ENCODE measurements around the gene ASTN2. TPM values are rescaled to one million over a fixed set of nuclear protein-coding genes. Genes with fewer than 3 reads are reported as not detected.

ASTN2 gene
- total RNA-seq, 1 experiment from 2014 or later, result 4.8 TPM

DNA sequence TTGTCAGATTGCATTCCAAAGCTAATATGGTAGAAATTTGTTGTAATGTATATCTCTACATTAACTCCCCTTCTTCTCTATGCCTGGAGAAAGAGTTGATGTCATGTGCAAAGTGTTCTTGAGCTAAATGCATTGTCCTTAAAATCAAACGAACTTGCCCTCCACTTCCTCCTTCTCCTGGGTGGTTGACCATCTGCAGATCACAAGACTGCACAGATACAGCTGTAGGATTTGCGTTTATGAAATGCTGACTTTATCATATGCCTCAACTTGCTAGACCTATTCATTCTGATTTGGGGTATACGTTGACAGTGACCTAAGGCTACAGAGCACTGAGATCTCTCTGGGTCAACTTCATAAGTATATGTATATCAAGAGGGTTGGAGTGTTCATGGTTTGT, 719.4 kb downstream of the ASTN2 start:
- no peak overlapping the region for H3K9ac ChIP-seq (ENCODE audit: low read length)
- DNase-seq (ENCODE audit: low read depth, low spot score) (no peak), ATAC-seq (no peak)
- H3K4me1 ChIP-seq (ENCODE audit: control insufficient read depth in 1 of 2, insufficient read depth in 2 of 2, low read length in 2 of 2), result no peaks in the 10 kb centered on the region
- H3K4me3 ChIP-seq (replicated peaks in 1 of 2; ENCODE audit: low read depth in 1 of 2, low read length in 2 of 2), result no peak overlapping the region
- H3K4me2 ChIP-seq (ENCODE audit: low read length), result no peak overlapping the region
- peaks cover 62% of the 10 kb centered on the region for H3K79me2 ChIP-seq (ENCODE audit: insufficient read depth, low read length)
- 0 out of 2 replicates have a peak, but pooled peaks cover 6% of the 10 kb centered on the region for H4K20me1 ChIP-seq (ENCODE audit: insufficient read depth)
- no peaks in the 10 kb centered on the region for H3K9me2 ChIP-seq (ENCODE audit: insufficient read depth)
- intact Hi-C loops (cut with micrococcal nuclease), result no loop called here
- BruUV-seq (replicated peaks), result no TSS peak
- POLR2A ChIA-PET, result no interaction called here
- no peak for TF ChIP-seq ELF1 (IDR thresholded peaks at IDR 0.05; ENCODE audit: borderline replicate concordance, low read depth)
- TF ChIP-seq, protein P1, sequence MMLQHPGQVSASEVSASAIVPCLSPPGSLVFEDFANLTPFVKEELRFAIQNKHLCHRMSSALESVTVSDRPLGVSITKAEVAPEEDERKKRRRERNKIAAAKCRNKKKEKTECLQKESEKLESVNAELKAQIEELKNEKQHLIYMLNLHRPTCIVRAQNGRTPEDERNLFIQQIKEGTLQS (IDR thresholded peaks at IDR 0.05), result no peak
- no peak overlapping the region for H2AFZ ChIP-seq (ENCODE audit: low read depth, low read length, poor library complexity, severe bottlenecking)
- peaks cover 15 to 28% of the 10 kb centered on the region in 2 experiments; a peak in 3 of 4 replicates for H3K36me3 ChIP-seq (ENCODE audit: control insufficient read depth in 1 of 2, insufficient read depth in 2 of 2, low read length in 2 of 2)
- RAD21 ChIA-PET (ENCODE audit: low non-redundant PET in 1 of 2, low total read pairs in 2 of 2, uncharacterized antibody in 2 of 2, unreplicated experiment in 2 of 2), result no interaction called here
- H3K9me3 ChIP-seq (ENCODE audit: control insufficient read depth in 1 of 2, insufficient read depth in 1 of 2, low read depth in 1 of 2, low read length in 2 of 2), result no peaks in the 10 kb centered on the region
- H3K27ac ChIP-seq (ENCODE audit: low read depth, low read length), result no peak overlapping the region
- no peaks in the 10 kb centered on the region for H3K27me3 ChIP-seq (ENCODE audit: insufficient read depth, low read length)
- CTCF ChIA-PET, result no interaction called here

DNA sequence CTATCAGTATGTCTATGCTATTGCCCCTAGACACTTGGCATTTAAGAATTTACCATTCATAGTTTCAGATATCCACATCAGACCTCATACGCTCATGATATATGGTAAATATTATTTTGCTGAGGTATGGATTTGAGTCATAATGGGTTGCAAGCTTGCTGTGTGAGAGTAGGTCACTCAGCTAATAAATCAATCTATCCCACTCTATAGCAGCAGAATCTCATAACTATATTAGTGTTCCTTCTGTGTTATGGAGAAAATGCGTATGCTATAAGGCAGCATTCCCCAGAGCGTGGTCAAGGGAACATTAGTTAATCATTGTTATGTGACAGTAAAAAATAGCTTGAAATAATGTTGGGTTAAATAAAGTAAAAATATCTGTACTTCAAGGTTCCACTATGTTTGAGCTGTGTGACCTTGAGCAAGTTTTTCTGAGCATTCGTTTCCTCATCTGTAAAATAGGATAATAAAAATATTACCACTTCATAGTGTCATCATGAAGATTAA, 720.0 kb downstream of the ASTN2 start:
- no peaks in the 10 kb centered on the region for H3K9me2 ChIP-seq (ENCODE audit: insufficient read depth)
- H3K4me3 ChIP-seq (replicated peaks in 1 of 2; ENCODE audit: low read depth in 1 of 2, low read length in 2 of 2), result no peak overlapping the region
- no peaks in the 10 kb centered on the region for H3K4me1 ChIP-seq (ENCODE audit: control insufficient read depth in 1 of 2, insufficient read depth in 2 of 2, low read length in 2 of 2)
- intact Hi-C loops (cut with micrococcal nuclease), result no loop called here
- peaks cover 15 to 22% of the 10 kb centered on the region in 2 experiments; a peak in 3 of 4 replicates for H3K36me3 ChIP-seq (ENCODE audit: control insufficient read depth in 1 of 2, insufficient read depth in 2 of 2, low read length in 2 of 2)
- no peak overlapping the region for H2AFZ ChIP-seq (ENCODE audit: low read depth, low read length, poor library complexity, severe bottlenecking)
- no peaks in the 10 kb centered on the region for H3K27me3 ChIP-seq (ENCODE audit: insufficient read depth, low read length)
- no peak overlapping the region for H3K4me2 ChIP-seq (ENCODE audit: low read length)
- ATAC-seq, result no peak
- ChIA-PET RAD21 (ENCODE audit: low non-redundant PET in 1 of 2, low total read pairs in 2 of 2, uncharacterized antibody in 2 of 2, unreplicated experiment in 2 of 2) (no interaction called here), CTCF (no interaction called here), POLR2A (no interaction called here)
- no peak overlapping the region for H3K27ac ChIP-seq (ENCODE audit: low read depth, low read length)
- DNase-seq (ENCODE audit: low read depth, low spot score), result no peak
- H3K9me3 ChIP-seq (ENCODE audit: control insufficient read depth in 1 of 2, insufficient read depth in 1 of 2, low read depth in 1 of 2, low read length in 2 of 2), result no peaks in the 10 kb centered on the region
- no TSS peak for BruUV-seq (replicated peaks)
- H4K20me1 ChIP-seq (ENCODE audit: insufficient read depth), result 0 out of 2 replicates have a peak, but pooled peaks cover 6% of the 10 kb centered on the region
- TF ChIP-seq CBX3 (IDR thresholded peaks at IDR 0.05; ENCODE audit: low read depth) (no peak), SRF (IDR thresholded peaks at IDR 0.05; ENCODE audit: low read depth) (no peak), YY1 (IDR thresholded peaks at IDR 0.05; ENCODE audit: extremely low read depth, insufficient replicate concordance, low read depth, low read length) (no peak), RAD21 (IDR thresholded peaks at IDR 0.05; ENCODE audit: low read depth) (no peak), TCF7L2 (IDR thresholded peaks at IDR 0.05; ENCODE audit: borderline replicate concordance, extremely low read depth, insufficient read depth, insufficient read length) (no peak), POLR2A (IDR thresholded peaks at IDR 0.05; ENCODE audit: borderline replicate concordance, extremely low read depth, insufficient read depth, insufficient read length) (no peak), EZH2phosphoT487 (IDR thresholded peaks at IDR 0.05; ENCODE audit: borderline replicate concordance) (no peak), ZNF274 (IDR thresholded peaks at IDR 0.05; ENCODE audit: low read depth, low read length) (no peak), SP1 (IDR thresholded peaks at IDR 0.05; ENCODE audit: low read depth) (no peak)
- TF ChIP-seq, protein P1 (IDR thresholded peaks at IDR 0.05), result no peak
- TF ChIP-seq, protein P2, sequence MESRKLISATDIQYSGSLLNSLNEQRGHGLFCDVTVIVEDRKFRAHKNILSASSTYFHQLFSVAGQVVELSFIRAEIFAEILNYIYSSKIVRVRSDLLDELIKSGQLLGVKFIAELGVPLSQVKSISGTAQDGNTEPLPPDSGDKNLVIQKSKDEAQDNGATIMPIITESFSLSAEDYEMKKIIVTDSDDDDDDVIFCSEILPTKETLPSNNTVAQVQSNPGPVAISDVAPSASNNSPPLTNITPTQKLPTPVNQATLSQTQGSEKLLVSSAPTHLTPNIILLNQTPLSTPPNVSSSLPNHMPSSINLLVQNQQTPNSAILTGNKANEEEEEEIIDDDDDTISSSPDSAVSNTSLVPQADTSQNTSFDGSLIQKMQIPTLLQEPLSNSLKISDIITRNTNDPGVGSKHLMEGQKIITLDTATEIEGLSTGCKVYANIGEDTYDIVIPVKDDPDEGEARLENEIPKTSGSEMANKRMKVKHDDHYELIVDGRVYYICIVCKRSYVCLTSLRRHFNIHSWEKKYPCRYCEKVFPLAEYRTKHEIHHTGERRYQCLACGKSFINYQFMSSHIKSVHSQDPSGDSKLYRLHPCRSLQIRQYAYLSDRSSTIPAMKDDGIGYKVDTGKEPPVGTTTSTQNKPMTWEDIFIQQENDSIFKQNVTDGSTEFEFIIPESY (IDR thresholded peaks at IDR 0.05; ENCODE audit: extremely low read depth, insufficient replicate concordance, low read length), result no peak
- H3K9ac ChIP-seq (ENCODE audit: low read length), result no peak overlapping the region
- peaks cover 68% of the 10 kb centered on the region for H3K79me2 ChIP-seq (ENCODE audit: insufficient read depth, low read length)
